ENCODE data around the gene SPATA13.

DNA sequence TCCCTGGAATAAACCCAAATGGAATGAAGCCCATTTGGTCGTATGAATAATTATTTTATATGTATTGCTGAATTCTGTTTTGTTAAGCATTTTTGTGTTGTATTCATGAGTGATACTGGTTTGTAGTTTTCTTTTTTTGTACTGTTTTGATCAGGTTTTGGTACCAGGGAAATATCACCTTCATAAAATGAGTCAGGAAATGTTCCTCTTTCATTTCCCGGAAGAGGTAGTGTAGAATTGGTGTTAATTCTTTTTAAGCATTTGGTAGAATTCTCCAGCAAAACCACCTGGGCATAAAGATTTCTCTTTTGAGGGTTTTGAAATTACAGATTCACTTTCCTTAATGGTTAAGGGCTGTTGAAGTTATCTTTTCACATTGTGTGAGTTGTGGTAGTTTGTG is 13.3 kb downstream of the SPATA13 start:
- TF ChIP-seq, protein P1, sequence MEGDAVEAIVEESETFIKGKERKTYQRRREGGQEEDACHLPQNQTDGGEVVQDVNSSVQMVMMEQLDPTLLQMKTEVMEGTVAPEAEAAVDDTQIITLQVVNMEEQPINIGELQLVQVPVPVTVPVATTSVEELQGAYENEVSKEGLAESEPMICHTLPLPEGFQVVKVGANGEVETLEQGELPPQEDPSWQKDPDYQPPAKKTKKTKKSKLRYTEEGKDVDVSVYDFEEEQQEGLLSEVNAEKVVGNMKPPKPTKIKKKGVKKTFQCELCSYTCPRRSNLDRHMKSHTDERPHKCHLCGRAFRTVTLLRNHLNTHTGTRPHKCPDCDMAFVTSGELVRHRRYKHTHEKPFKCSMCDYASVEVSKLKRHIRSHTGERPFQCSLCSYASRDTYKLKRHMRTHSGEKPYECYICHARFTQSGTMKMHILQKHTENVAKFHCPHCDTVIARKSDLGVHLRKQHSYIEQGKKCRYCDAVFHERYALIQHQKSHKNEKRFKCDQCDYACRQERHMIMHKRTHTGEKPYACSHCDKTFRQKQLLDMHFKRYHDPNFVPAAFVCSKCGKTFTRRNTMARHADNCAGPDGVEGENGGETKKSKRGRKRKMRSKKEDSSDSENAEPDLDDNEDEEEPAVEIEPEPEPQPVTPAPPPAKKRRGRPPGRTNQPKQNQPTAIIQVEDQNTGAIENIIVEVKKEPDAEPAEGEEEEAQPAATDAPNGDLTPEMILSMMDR (IDR thresholded peaks at IDR 0.05) = no peak
- TF ChIP-seq EZH2 (IDR thresholded peaks at IDR 0.05; ENCODE audit: borderline replicate concordance, insufficient read depth, low read depth, low read length, poor library complexity, severe bottlenecking) = no peak

Measured in B cell (primary cell).